ENCODE results near the gene CDHR5. TPM values are rescaled to one million over a fixed set of nuclear protein-coding genes. Genes with fewer than 3 reads are reported as not detected.
A peak's percentile ranks its signal among the peaks of the same experiment; 100 is the strongest.

CDHR5 gene
- total and polyA plus RNA-seq, 2 donors from 2014 or later, result 7.0 to 45.6 TPM

- Histone ChIP-seq H3K4me3 (ENCODE audit: low read length in 3 of 3) (no peak overlapping the region), H3K27me3 (ENCODE audit: control insufficient read depth, insufficient read depth, low read length) (peaks cover 13% of the 10 kb centered on the region)
- DNase-seq, result peak in 2 of 5 donors; percentile 44 to 66
Observed at GRCh38 chr11:640021-640706, 15.4 kb upstream of the CDHR5 start.

GRCh38 chr11:639332-639955 lies 14.7 kb upstream of the CDHR5 start:
- Histone ChIP-seq H3K4me1 (ENCODE audit: control insufficient read depth in 2 of 3, insufficient read depth in 2 of 3, low read depth in 1 of 3, low read length in 3 of 3) (peaks cover 0 to 6% (median 0%) of the 10 kb centered on the region in 3 donors), H3K9ac (ENCODE audit: low read length in 3 of 3) (no peak overlapping the region), H3K27ac (ENCODE audit: low read depth in 2 of 2, low read length in 2 of 2) (no peak overlapping the region), H3K36me3 (ENCODE audit: control insufficient read depth in 2 of 3, insufficient read depth in 3 of 3, low read length in 3 of 3) (peaks cover 0 to 8% (median 0%) of the 10 kb centered on the region in 3 donors), H3K4me3 (ENCODE audit: low read length in 3 of 3) (no peak overlapping the region), H3K27me3 (ENCODE audit: control insufficient read depth, insufficient read depth, low read length) (peaks cover 13% of the 10 kb centered on the region), H3K9me3 (ENCODE audit: control insufficient read depth in 2 of 3, insufficient read depth in 1 of 3, low read length in 3 of 3) (no peaks in the 10 kb centered on the region)
- TF ChIP-seq CTCF (IDR thresholded peaks at IDR 0.05; ENCODE audit: borderline replicate concordance, extremely low read depth, insufficient read depth), result no peak
- DNase-seq, result peak in 3 of 5 donors; percentile 39 to 72 (median 53)
- intact Hi-C loops (cut with DNase I), result no loop called here
- FAIRE-seq, result no peak

More at GRCh38 chr11:640021-640706, 15.4 kb upstream of the CDHR5 start:
- no peak for TF ChIP-seq CTCF (IDR thresholded peaks at IDR 0.05; ENCODE audit: borderline replicate concordance, extremely low read depth, insufficient read depth)
- FAIRE-seq, result no peak
- H3K27ac ChIP-seq (ENCODE audit: low read depth in 2 of 2, low read length in 2 of 2), result no peak overlapping the region
- intact Hi-C loops (cut with DNase I), result no loop called here
- no peak overlapping the region for H3K9ac ChIP-seq (ENCODE audit: low read length in 3 of 3)
- H3K36me3 ChIP-seq (ENCODE audit: control insufficient read depth in 2 of 3, insufficient read depth in 3 of 3, low read length in 3 of 3), result peaks cover 0 to 8% (median 0%) of the 10 kb centered on the region in 3 donors
- H3K4me1 ChIP-seq (ENCODE audit: control insufficient read depth in 2 of 3, insufficient read depth in 2 of 3, low read depth in 1 of 3, low read length in 3 of 3), result peaks cover 0 to 6% (median 0%) of the 10 kb centered on the region in 3 donors
- no peaks in the 10 kb centered on the region for H3K9me3 ChIP-seq (ENCODE audit: control insufficient read depth in 2 of 3, insufficient read depth in 1 of 3, low read length in 3 of 3)

GRCh38 chr11:638631-639331 lies 14.0 kb upstream of the CDHR5 start:
- Histone ChIP-seq H3K9me3 (ENCODE audit: control insufficient read depth in 2 of 3, insufficient read depth in 1 of 3, low read length in 3 of 3) (no peaks in the 10 kb centered on the region), H3K4me1 (ENCODE audit: control insufficient read depth in 2 of 3, insufficient read depth in 2 of 3, low read depth in 1 of 3, low read length in 3 of 3) (peaks cover 0 to 6% (median 0%) of the 10 kb centered on the region in 3 donors), H3K36me3 (ENCODE audit: control insufficient read depth in 2 of 3, insufficient read depth in 3 of 3, low read length in 3 of 3) (peaks cover 0 to 2% (median 0%) of the 10 kb centered on the region in 3 donors), H3K27ac (ENCODE audit: low read depth in 2 of 2, low read length in 2 of 2) (no peak overlapping the region), H3K27me3 (ENCODE audit: control insufficient read depth, insufficient read depth, low read length) (peaks cover 13% of the 10 kb centered on the region), H3K9ac (ENCODE audit: low read length in 3 of 3) (no peak overlapping the region), H3K4me3 (ENCODE audit: low read length in 3 of 3) (no peak overlapping the region)
- intact Hi-C loops (cut with DNase I), result no loop called here
- FAIRE-seq, result no peak
- TF ChIP-seq CTCF (IDR thresholded peaks at IDR 0.05; ENCODE audit: borderline replicate concordance, extremely low read depth, insufficient read depth), result no peak
- DNase-seq, result peak in 4 of 5 donors; percentile 74 to 85 (median 80)

Measured in kidney (tissue), 14 donors.